HL-60 (cell line): ENCODE measurements around the gene CD160.

ENCODE experiments used
- DNase-seq, 2 experiments: peaks; one replicate each; pipeline ENCODE4 v3.0.0-alpha.2; 2010 to 2020; ENCODE audit warnings: low read depth in 1 of 2, low spot score in 1 of 2
- H3K27ac ChIP-seq: fragments of 250-450 bp; sonication (Bioruptor Pico); replicated peaks from 2 replicates; pipeline ENCODE4 v1.5.1; 2020; ENCODE audit warnings: mild to moderate bottlenecking, moderate library complexity
- H3K27me3 ChIP-seq: fragments of 250-450 bp; sonication (Bioruptor Pico); 2 replicates; pipeline ENCODE4 v1.5.1; 2021; ENCODE audit warnings: mild to moderate bottlenecking, moderate library complexity; ENCODE audit not compliant: insufficient read depth, poor library complexity, severe bottlenecking
- H3K4me3 ChIP-seq: replicated peaks from 2 replicates; pipeline ENCODE4 v1.5.1; 2011; ENCODE audit warnings: mild to moderate bottlenecking, control low read depth, low read length; ENCODE audit not compliant: insufficient read depth
- CTCF ChIP-seq: IDR thresholded peaks from one replicate; pipeline ENCODE4 v1.5.1; 2011; ENCODE audit warnings: low read length, control low read depth, inconsistent platforms; ENCODE audit not compliant: insufficient read depth
- GABPA ChIP-seq: IDR thresholded peaks from 2 replicates; pipeline ENCODE4 v1.6.1; 2012; ENCODE audit warnings: low read depth
- POLR2AphosphoS5 ChIP-seq: IDR thresholded peaks from 2 replicates; pipeline ENCODE4 v1.6.1; 2012; ENCODE audit warnings: low read depth
- REST ChIP-seq: IDR thresholded peaks from 2 replicates; pipeline ENCODE4 v1.6.1; 2012; ENCODE audit warnings: low read depth; ENCODE audit not compliant: insufficient replicate concordance
- SPI1 ChIP-seq: IDR thresholded peaks from 2 replicates; pipeline ENCODE4 v1.6.1; 2012; ENCODE audit warnings: low read depth, mild to moderate bottlenecking, borderline replicate concordance

CD160 gene

DNA sequence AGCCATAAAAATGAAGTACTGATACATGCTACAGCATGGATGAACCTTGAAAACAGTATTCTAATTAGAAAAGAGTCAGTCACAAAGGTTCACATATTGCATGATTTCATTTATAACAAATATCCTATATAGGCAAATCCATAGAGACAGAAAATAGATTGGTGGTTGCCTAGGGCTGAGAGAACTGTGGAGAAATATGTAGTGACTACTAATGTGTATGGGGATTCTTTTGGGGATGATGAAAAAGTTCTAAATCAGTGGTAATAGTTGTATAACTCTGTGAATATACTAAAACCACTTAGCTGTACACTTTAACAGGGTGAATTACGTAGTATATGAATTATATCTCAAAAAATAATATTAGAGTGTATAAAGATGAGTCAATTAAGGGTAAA, 58.8 kb downstream of the CD160 start:
- Histone ChIP-seq H3K27ac (no peak overlapping the region), H3K27me3 (no peaks in the 10 kb centered on the region), H3K4me3 (no peak overlapping the region)
- TF ChIP-seq GABPA: no peak
- no peak for TF ChIP-seq POLR2AphosphoS5
- no peak for DNase-seq

DNA sequence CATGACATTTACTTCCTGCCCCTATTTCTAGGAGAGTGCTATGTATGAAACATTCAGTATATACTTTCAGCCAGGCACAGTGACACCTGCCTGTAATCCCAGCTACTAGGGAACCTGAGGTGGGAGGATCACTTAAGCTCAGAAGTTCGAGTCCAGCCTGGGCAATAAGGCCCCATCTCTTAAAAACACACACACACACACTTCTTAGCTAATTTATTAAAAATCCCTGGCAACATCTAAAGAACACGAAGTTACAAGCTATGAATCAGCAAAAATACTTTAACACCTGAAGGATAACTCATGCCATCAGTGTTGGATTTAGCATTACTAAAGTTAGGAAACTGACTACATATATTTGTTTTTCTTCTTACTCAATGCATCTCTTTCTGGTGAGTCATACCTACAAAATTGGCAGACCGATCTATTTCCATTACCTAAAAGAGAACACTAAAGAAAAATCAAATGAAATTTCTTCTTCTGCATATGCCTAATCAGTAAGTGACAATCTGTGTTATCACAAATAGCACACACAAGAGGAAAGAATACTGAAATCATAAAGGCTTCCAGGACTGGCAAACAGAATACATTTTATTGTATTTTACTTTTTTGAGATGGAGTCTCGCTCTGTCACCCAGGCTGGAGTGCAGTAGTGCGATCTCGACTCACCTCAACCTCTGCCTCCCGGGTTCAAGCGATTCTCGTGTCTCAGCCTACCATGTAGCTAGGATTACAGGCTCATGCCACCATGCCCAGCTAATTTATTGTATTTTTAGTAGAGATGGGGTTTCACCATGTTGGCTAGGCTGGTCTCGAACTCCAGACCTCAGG, 63.2 kb downstream of the CD160 start:
- no peak overlapping the region for H3K27ac ChIP-seq
- no peak for TF ChIP-seq GABPA
- no peak for TF ChIP-seq SPI1
- no peak for TF ChIP-seq CTCF
- no peak for TF ChIP-seq POLR2AphosphoS5
- TF ChIP-seq REST: no peak
- DNase-seq: no peak
- H3K27me3 ChIP-seq: no peaks in the 10 kb centered on the region
- no peak overlapping the region for H3K4me3 ChIP-seq

- Histone ChIP-seq H3K27me3 (no peaks in the 10 kb centered on the region), H3K4me3 (no peak overlapping the region), H3K27ac (no peak overlapping the region)
- no peak for DNase-seq
- no peak for TF ChIP-seq GABPA
- no peak for TF ChIP-seq REST
- no peak for TF ChIP-seq CTCF
- TF ChIP-seq POLR2AphosphoS5: no peak
- no peak for TF ChIP-seq SPI1
These were observed 65.1 kb downstream of the CD160 start for GRCh38 chr1:145784409-145784808.

DNA sequence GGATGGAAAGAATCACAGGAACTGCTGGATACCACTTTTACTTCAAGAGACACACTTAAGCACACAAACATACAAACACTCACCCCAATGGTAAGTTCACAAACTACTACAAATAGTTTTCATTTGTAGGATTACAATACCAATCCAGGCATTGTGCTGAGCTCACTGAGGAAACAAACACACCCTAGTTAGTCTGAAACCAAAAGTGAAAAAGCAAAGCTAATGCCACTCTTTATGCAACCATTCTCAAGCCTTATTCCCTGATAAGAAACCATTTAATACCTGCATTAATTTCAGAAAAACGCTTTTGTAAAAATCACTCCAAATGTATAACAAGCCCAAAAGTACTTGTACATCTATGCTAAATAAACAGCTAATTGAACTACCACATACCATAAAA, 66.2 kb downstream of the CD160 start:
- no peak for TF ChIP-seq GABPA
- TF ChIP-seq CTCF: no peak
- no peak for TF ChIP-seq REST
- TF ChIP-seq SPI1: no peak
- no peak for DNase-seq
- Histone ChIP-seq H3K4me3 (no peak overlapping the region), H3K27me3 (no peaks in the 10 kb centered on the region), H3K27ac (no peak overlapping the region)
